ENCODE data around the gene SNX7.

The SNX7 gene

DNA sequence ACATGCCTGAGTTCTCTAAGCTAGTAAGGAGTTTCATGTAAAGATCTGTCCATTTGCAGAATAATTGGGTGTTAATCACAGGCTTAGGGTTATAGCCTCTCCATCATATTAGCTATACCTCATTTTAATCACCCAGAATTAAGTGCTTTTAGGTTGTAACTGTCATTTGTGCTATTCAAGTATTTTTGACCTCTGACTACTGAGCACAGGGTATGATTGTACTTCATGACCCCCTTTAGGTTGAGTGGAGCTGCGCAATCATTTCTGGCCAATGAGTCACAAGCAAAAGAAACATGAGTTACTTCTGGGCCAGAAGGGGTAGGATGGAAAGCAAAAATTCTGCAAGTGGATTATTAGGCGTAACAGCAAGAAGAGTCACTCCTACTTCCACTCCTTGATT, 8.4 kb upstream of the SNX7 start:
- no peak for DNase-seq (ENCODE audit: extremely low read depth, insufficient read length)
- H3K36me3 ChIP-seq (ENCODE audit: control insufficient read depth, insufficient read depth, low read length): no peaks in the 10 kb centered on the region
- no peak overlapping the region for H3K4me3 ChIP-seq (replicated peaks; ENCODE audit: low read depth, low read length)
- TF ChIP-seq CTCF (IDR thresholded peaks at IDR 0.05; ENCODE audit: insufficient read depth, low read length, poor library complexity, severe bottlenecking): no peak
- H3K27me3 ChIP-seq (replicated peaks; ENCODE audit: control insufficient read depth, insufficient read depth, low read length): no peaks in the 10 kb centered on the region

- DNase-seq (ENCODE audit: extremely low read depth, insufficient read length): no peak
- no peak for TF ChIP-seq CTCF (IDR thresholded peaks at IDR 0.05; ENCODE audit: insufficient read depth, low read length, poor library complexity, severe bottlenecking)
- no peaks in the 10 kb centered on the region for H3K27me3 ChIP-seq (replicated peaks; ENCODE audit: control insufficient read depth, insufficient read depth, low read length)
- no peak overlapping the region for H3K4me3 ChIP-seq (replicated peaks; ENCODE audit: low read depth, low read length)
- H3K36me3 ChIP-seq (ENCODE audit: control insufficient read depth, insufficient read depth, low read length): no peaks in the 10 kb centered on the region
Measured at GRCh38 chr1:98659879-98660278, 1.6 kb upstream of the SNX7 start.

DNA sequence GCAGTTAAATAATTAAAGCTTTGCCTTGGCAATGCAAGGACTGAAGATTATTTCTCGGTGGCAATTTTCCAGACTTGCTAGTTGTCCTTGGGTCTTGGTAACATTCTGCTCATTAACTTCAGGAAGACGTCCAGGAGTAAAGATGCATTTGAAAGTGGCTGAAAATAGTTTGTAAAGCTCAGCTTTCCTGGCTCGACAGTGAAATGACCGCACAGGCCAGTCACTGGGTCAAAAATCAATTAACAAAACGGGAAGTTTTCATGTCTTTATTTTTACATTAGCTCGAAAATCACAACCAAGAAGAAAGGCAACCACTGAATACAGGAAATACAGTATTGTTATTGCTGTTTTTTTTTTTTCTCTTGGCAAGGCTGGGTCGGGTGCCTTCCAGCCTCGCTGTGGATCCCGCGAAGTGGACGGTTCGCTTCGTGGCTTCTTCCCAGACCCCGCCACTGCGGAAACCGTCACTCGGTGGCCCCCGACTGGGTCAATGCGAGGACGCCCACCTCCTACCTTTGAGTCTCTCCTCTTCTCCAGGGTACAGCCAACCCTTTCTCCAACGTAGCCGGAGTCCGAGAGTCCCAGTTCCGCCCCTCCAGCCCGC, 479 bp upstream of the SNX7 start:
- H3K36me3 ChIP-seq (ENCODE audit: control insufficient read depth, insufficient read depth, low read length): no peaks in the 10 kb centered on the region
- no peak for DNase-seq (ENCODE audit: extremely low read depth, insufficient read length)
- TF ChIP-seq CTCF (IDR thresholded peaks at IDR 0.05; ENCODE audit: insufficient read depth, low read length, poor library complexity, severe bottlenecking): no peak

DNA sequence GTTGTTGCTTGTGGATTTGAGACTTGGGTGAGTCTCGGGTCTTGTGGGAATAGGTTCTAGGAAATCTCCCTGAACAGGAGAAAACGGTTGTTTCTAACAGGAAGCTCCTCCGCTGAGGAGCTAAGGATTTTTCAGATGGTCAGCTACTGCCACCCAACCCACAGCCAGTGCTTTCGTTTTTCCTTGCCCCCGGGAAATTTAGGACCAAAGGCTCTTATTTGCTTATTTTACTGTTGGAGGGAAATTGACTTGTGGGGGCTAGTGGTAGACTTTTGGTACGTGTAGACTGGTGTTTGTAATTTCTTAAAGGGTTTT, 792 bp downstream of the SNX7 start:
- TF ChIP-seq CTCF (IDR thresholded peaks at IDR 0.05; ENCODE audit: insufficient read depth, low read length, poor library complexity, severe bottlenecking): no peak
- H3K4me3 ChIP-seq (replicated peaks; ENCODE audit: low read depth, low read length): peak overlapping the region; percentile 32
- no peak for DNase-seq (ENCODE audit: extremely low read depth, insufficient read length)

More for the DNA sequence above, 479 bp upstream of the SNX7 start:
- no peak overlapping the region for H3K4me3 ChIP-seq (replicated peaks; ENCODE audit: low read depth, low read length)
- no peaks in the 10 kb centered on the region for H3K27me3 ChIP-seq (replicated peaks; ENCODE audit: control insufficient read depth, insufficient read depth, low read length)

DNA sequence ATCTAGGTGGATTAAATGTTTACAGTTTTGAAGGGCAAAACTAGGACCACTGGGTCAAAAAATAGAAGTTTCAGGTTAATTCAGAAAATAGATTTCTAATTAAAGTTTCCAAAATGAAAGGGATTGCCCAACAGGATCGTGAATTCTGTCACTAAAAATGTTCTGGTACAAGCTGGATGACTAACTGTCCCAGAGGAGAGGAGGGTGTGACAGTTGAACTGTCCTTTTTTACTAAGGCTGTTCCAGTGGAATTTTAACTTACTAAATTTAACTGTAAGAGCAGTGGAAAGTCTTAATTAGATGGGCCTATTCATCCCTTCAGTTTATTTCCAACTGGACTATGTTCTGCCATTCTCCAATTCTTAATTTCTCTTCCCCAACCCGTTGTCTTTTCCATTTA, 7.2 kb downstream of the SNX7 start:
- H3K4me3 ChIP-seq (replicated peaks; ENCODE audit: low read depth, low read length): no peak overlapping the region
- no peaks in the 10 kb centered on the region for H3K27me3 ChIP-seq (replicated peaks; ENCODE audit: control insufficient read depth, insufficient read depth, low read length)
- no peak for TF ChIP-seq CTCF (IDR thresholded peaks at IDR 0.05; ENCODE audit: insufficient read depth, low read length, poor library complexity, severe bottlenecking)
- no peak for DNase-seq (ENCODE audit: extremely low read depth, insufficient read length)
- H3K36me3 ChIP-seq (ENCODE audit: control insufficient read depth, insufficient read depth, low read length): no peaks in the 10 kb centered on the region

More for the DNA sequence above, 792 bp downstream of the SNX7 start:
- no peaks in the 10 kb centered on the region for H3K36me3 ChIP-seq (ENCODE audit: control insufficient read depth, insufficient read depth, low read length)
- no peaks in the 10 kb centered on the region for H3K27me3 ChIP-seq (replicated peaks; ENCODE audit: control insufficient read depth, insufficient read depth, low read length)
